ENCODE data around the gene TBX19. TPM values are rescaled to one million over a fixed set of nuclear protein-coding genes. Genes with fewer than 3 reads are reported as not detected.

TBX19 gene
- polyA plus RNA-seq, 1 experiment = 2.3 TPM

DNA sequence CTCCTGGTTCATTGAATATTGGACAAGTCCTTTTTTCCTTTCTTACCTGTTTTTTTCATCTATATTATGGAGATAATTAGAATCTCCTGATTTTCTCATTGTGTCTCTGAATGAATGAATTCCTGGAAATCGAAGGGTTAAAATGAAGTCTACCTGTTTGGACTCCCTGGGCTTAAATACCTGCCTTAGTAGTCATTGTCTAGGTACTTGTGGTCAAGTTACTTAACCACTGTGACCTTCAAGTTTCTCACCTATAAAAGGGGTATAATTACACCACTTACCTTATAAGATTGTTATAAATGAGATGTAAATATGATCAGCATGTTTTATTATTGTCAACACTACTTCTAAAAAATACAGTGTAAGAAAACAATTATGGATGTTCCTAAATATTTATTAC lies 9.0 kb upstream of the TBX19 start:
- Histone ChIP-seq H3K27me3 (ENCODE audit: control insufficient read depth, insufficient read depth, low read length) (no peaks in the 10 kb centered on the region), H3K4me3 (ENCODE audit: low read depth, low read length) (no peak overlapping the region), H3K36me3 (ENCODE audit: control insufficient read depth, insufficient read depth, low read length) (no peaks in the 10 kb centered on the region; the same call in 1 of the 2 replicates)
- ChIA-PET CTCF (interaction anchor here (0.6 kb wide), 1 partner anchor 10 kb away, joined by 3 read pairs; no protein-coding TSS in a partner anchor), POLR2A (no interaction called here)
- DNase-seq (ENCODE audit: low read depth) = no peak
- no peak for TF ChIP-seq CTCF (IDR thresholded peaks at IDR 0.05; ENCODE audit: insufficient read depth, low read depth, low read length)

GRCh38 chr1:168273575-168273974 lies 7.1 kb upstream of the TBX19 start:
- CTCF ChIA-PET = interaction anchor here (0.5 kb wide), 1 partner anchor 910 kb away, joined by 3 read pairs; no protein-coding TSS in a partner anchor

GRCh38 chr1:168279253-168279652 lies 1.4 kb upstream of the TBX19 start:
- no peak for TF ChIP-seq CTCF (IDR thresholded peaks at IDR 0.05; ENCODE audit: insufficient read depth, low read depth, low read length)
- H3K4me3 ChIP-seq (ENCODE audit: low read depth, low read length) = no peak overlapping the region
- no peaks in the 10 kb centered on the region; the same call in 1 of the 2 replicates for H3K36me3 ChIP-seq (ENCODE audit: control insufficient read depth, insufficient read depth, low read length)
- no peaks in the 10 kb centered on the region for H3K27me3 ChIP-seq (ENCODE audit: control insufficient read depth, insufficient read depth, low read length)
- ChIA-PET POLR2A (no interaction called here), CTCF (interaction anchor here (0.9 to 1.5 kb wide), 3 partner anchors 14 to 43 kb away, joined by 3 read pairs; no protein-coding TSS in a partner anchor)
- no peak for DNase-seq (ENCODE audit: low read depth)

More at GRCh38 chr1:168273575-168273974, 7.1 kb upstream of the TBX19 start:
- TF ChIP-seq CTCF (IDR thresholded peaks at IDR 0.05; ENCODE audit: insufficient read depth, low read depth, low read length) = no peak
- Histone ChIP-seq H3K4me3 (ENCODE audit: low read depth, low read length) (no peak overlapping the region), H3K27me3 (ENCODE audit: control insufficient read depth, insufficient read depth, low read length) (no peaks in the 10 kb centered on the region), H3K36me3 (ENCODE audit: control insufficient read depth, insufficient read depth, low read length) (no peaks in the 10 kb centered on the region)
- POLR2A ChIA-PET = no interaction called here
- DNase-seq (ENCODE audit: low read depth) = no peak

- Histone ChIP-seq H3K36me3 (ENCODE audit: control insufficient read depth, insufficient read depth, low read length) (no peaks in the 10 kb centered on the region; the same call in 1 of the 2 replicates), H3K27me3 (ENCODE audit: control insufficient read depth, insufficient read depth, low read length) (no peaks in the 10 kb centered on the region), H3K4me3 (ENCODE audit: low read depth, low read length) (no peak overlapping the region)
- no peak for TF ChIP-seq CTCF (IDR thresholded peaks at IDR 0.05; ENCODE audit: insufficient read depth, low read depth, low read length)
- ChIA-PET CTCF (interaction anchor here (0.6 to 1.0 kb wide), 3 partner anchors 10 to 101 kb away, joined by 3 read pairs; no protein-coding TSS in a partner anchor), POLR2A (no interaction called here)
- DNase-seq (ENCODE audit: low read depth) = no peak
Observed at GRCh38 chr1:168281603-168282325, 1.1 kb downstream of the TBX19 start.

- CTCF ChIA-PET = no interaction called here
- TF ChIP-seq CTCF (IDR thresholded peaks at IDR 0.05; ENCODE audit: insufficient read depth, low read depth, low read length) = no peak
- POLR2A ChIA-PET = no interaction called here
Observed at GRCh38 chr1:168285521-168285790, 4.8 kb downstream of the TBX19 start.

More at GRCh38 chr1:168285521-168285790, 4.8 kb downstream of the TBX19 start:
- H3K36me3 ChIP-seq (ENCODE audit: control insufficient read depth, insufficient read depth, low read length) = no peaks in the 10 kb centered on the region; the same call in 1 of the 2 replicates
- DNase-seq (ENCODE audit: low read depth) = no peak
- H3K27me3 ChIP-seq (ENCODE audit: control insufficient read depth, insufficient read depth, low read length) = no peaks in the 10 kb centered on the region
- H3K4me3 ChIP-seq (ENCODE audit: low read depth, low read length) = no peak overlapping the region

Data from BJ (cell line).